Astrocyte (in vitro differentiated cells and primary cell): Measurements from ENCODE around the gene LPGAT1.
"Not testable (repeated sequence)": the region's sequence is repeated elsewhere in the genome, so short reads cannot be mapped to it uniquely, and the experiment has no call there.

Experiments used
- EZH2 ChIP-seq: IDR thresholded peaks from 2 replicates; pipeline ENCODE4 v1.6.1; 2012; ENCODE audit warnings: mild to moderate bottlenecking, low read length, inconsistent platforms; ENCODE audit not compliant: insufficient read depth
- TF ChIP-seq, protein P1 (sequence below): IDR thresholded peaks from 2 replicates; pipeline ENCODE4 v1.5.1; 2011; ENCODE audit warnings: low read depth, mild to moderate bottlenecking, inconsistent platforms, low read length, moderate library complexity; ENCODE audit not compliant: insufficient read depth

DNA sequence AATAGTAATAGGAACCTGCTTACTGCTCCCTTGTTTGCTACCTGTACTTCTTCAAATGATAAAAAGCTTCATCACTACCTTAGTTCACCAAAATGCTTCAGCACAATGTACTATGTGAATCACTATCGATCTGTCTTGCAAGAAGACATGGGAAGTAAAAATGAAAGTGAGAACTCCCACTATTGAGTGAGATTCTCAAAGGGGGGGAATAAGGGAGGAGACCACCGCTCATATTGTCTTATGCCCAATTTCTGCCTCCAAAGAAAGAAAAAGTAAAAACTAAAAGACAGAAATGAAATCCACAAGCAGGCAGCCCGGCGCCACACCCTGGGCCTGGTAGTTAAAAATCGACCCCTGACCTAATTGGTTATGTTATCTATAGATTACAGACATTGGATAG is 136.7 kb downstream of the LPGAT1 start:
- TF ChIP-seq, protein P1, sequence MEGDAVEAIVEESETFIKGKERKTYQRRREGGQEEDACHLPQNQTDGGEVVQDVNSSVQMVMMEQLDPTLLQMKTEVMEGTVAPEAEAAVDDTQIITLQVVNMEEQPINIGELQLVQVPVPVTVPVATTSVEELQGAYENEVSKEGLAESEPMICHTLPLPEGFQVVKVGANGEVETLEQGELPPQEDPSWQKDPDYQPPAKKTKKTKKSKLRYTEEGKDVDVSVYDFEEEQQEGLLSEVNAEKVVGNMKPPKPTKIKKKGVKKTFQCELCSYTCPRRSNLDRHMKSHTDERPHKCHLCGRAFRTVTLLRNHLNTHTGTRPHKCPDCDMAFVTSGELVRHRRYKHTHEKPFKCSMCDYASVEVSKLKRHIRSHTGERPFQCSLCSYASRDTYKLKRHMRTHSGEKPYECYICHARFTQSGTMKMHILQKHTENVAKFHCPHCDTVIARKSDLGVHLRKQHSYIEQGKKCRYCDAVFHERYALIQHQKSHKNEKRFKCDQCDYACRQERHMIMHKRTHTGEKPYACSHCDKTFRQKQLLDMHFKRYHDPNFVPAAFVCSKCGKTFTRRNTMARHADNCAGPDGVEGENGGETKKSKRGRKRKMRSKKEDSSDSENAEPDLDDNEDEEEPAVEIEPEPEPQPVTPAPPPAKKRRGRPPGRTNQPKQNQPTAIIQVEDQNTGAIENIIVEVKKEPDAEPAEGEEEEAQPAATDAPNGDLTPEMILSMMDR, result not testable (repeated sequence)
- not testable (repeated sequence) for TF ChIP-seq EZH2
